ENCODE results near the gene CDH23. TPM values are rescaled to one million over a fixed set of nuclear protein-coding genes. Genes with fewer than 3 reads are reported as not detected.

CDH23 gene
- polyA plus RNA-seq, 1 donor from 2014 or later = 6.6 TPM

DNA sequence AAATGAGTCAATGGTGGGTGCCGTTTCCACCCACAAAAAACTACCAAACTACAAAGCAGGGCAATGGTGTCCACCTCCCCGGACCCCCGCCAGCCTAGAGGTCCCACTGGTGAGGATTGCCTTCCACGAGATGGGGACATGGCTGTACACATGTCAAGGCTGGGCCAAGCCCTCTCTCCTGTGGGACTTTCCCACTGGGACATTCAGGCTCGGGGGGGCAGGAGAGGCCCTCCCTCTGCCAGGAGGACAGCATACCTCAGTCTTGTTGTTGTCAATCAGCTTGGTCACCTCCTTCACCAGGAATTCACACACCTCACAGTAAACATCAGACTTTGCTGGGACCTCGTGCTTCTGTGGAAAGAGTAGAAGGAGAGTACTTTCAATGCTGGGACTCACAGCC, 423.3 kb downstream of the CDH23 start:
- H3K27me3 ChIP-seq (ENCODE audit: insufficient read depth, low read depth, low read length) = no peaks in the 10 kb centered on the region
- H2AFZ ChIP-seq (ENCODE audit: low read depth, low read length) = no peak overlapping the region
- peaks cover 3% of the 10 kb centered on the region for H3K36me3 ChIP-seq (ENCODE audit: insufficient read depth, low read length)
- H3F3A ChIP-seq (ENCODE audit: insufficient read depth, low read length, poor library complexity, severe bottlenecking) = no peaks in the 10 kb centered on the region
- H3K79me2 ChIP-seq (replicated peaks; ENCODE audit: insufficient read depth, low read length) = no peaks in the 10 kb centered on the region
- TF ChIP-seq EZH2 (IDR thresholded peaks at IDR 0.05; ENCODE audit: borderline replicate concordance, insufficient read depth, low read length, poor library complexity, severe bottlenecking) = no peak
- TF ChIP-seq TAF1 (IDR thresholded peaks at IDR 0.05; ENCODE audit: low read depth) = no peak
- TF ChIP-seq SMC3 (conservative IDR thresholded peaks at IDR 0.05; ENCODE audit: poor library complexity) = no peak
- TF ChIP-seq, protein P1, sequence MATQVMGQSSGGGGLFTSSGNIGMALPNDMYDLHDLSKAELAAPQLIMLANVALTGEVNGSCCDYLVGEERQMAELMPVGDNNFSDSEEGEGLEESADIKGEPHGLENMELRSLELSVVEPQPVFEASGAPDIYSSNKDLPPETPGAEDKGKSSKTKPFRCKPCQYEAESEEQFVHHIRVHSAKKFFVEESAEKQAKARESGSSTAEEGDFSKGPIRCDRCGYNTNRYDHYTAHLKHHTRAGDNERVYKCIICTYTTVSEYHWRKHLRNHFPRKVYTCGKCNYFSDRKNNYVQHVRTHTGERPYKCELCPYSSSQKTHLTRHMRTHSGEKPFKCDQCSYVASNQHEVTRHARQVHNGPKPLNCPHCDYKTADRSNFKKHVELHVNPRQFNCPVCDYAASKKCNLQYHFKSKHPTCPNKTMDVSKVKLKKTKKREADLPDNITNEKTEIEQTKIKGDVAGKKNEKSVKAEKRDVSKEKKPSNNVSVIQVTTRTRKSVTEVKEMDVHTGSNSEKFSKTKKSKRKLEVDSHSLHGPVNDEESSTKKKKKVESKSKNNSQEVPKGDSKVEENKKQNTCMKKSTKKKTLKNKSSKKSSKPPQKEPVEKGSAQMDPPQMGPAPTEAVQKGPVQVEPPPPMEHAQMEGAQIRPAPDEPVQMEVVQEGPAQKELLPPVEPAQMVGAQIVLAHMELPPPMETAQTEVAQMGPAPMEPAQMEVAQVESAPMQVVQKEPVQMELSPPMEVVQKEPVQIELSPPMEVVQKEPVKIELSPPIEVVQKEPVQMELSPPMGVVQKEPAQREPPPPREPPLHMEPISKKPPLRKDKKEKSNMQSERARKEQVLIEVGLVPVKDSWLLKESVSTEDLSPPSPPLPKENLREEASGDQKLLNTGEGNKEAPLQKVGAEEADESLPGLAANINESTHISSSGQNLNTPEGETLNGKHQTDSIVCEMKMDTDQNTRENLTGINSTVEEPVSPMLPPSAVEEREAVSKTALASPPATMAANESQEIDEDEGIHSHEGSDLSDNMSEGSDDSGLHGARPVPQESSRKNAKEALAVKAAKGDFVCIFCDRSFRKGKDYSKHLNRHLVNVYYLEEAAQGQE (IDR thresholded peaks at IDR 0.05; ENCODE audit: borderline replicate concordance) = no peak
- H3K27ac ChIP-seq (ENCODE audit: low read length) = no peak overlapping the region
- H3K4me2 ChIP-seq (ENCODE audit: low read length) = no peak overlapping the region
- no peaks in the 10 kb centered on the region for H3K9me2 ChIP-seq (ENCODE audit: insufficient read depth, low read length)
- H3K9ac ChIP-seq (ENCODE audit: low read length) = no peak overlapping the region
- H3K9me3 ChIP-seq (ENCODE audit: low read length) = no peaks in the 10 kb centered on the region
- H4K20me1 ChIP-seq (ENCODE audit: insufficient read depth) = no peaks in the 10 kb centered on the region
- H3K4me3 ChIP-seq (ENCODE audit: low read length) = no peak overlapping the region

DNA sequence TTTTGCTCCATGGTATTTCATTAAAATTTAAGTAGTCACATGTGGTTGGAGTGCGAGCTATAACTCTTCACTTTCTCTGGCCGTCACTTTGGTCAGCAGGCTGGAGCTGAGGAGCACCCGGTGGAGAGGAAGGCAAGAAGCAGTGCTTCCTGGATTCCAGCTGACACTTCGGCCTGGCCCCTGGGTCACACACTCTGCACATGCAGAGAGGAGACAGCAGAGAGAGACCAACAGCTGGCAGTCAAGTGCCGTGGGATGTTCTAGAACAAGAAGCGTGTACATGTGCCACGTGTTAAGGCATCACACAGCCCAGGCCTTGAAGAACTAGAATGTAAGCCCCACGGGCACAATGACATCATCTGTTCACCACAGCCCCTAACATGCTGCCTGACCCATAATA, 424.2 kb downstream of the CDH23 start:
- Histone ChIP-seq H2AFZ (ENCODE audit: low read depth, low read length) (no peak overlapping the region), H3K27me3 (ENCODE audit: insufficient read depth, low read depth, low read length) (no peaks in the 10 kb centered on the region), H3K79me2 (replicated peaks; ENCODE audit: insufficient read depth, low read length) (no peaks in the 10 kb centered on the region), H3K36me3 (ENCODE audit: insufficient read depth, low read length) (peaks cover 9% of the 10 kb centered on the region), H4K20me1 (ENCODE audit: insufficient read depth) (no peaks in the 10 kb centered on the region), H3K4me3 (ENCODE audit: low read length) (no peak overlapping the region), H3F3A (ENCODE audit: insufficient read depth, low read length, poor library complexity, severe bottlenecking) (no peaks in the 10 kb centered on the region), H3K4me2 (ENCODE audit: low read length) (no peak overlapping the region), H3K9me2 (ENCODE audit: insufficient read depth, low read length) (no peaks in the 10 kb centered on the region), H3K9ac (ENCODE audit: low read length) (no peak overlapping the region), H3K27ac (ENCODE audit: low read length) (no peak overlapping the region), H3K9me3 (ENCODE audit: low read length) (no peaks in the 10 kb centered on the region)
- TF ChIP-seq SMC3 (conservative IDR thresholded peaks at IDR 0.05; ENCODE audit: poor library complexity) = no peak
- TF ChIP-seq MXI1 (conservative IDR thresholded peaks at IDR 0.05; ENCODE audit: poor library complexity, severe bottlenecking) = no peak
- no peak for TF ChIP-seq EZH2 (IDR thresholded peaks at IDR 0.05; ENCODE audit: borderline replicate concordance, insufficient read depth, low read length, poor library complexity, severe bottlenecking)
- TF ChIP-seq TAF1 (IDR thresholded peaks at IDR 0.05; ENCODE audit: low read depth) = no peak
- no peak for TF ChIP-seq RAD21 (conservative IDR thresholded peaks at IDR 0.05)
- TF ChIP-seq, protein P1 (IDR thresholded peaks at IDR 0.05; ENCODE audit: borderline replicate concordance) = no peak
- no peak for TF ChIP-seq POLR2AphosphoS5 (IDR thresholded peaks at IDR 0.05)
- TF ChIP-seq CTCF (IDR thresholded peaks at IDR 0.05; ENCODE audit: poor library complexity, severe bottlenecking) = no peak
- TF ChIP-seq EP300 (conservative IDR thresholded peaks at IDR 0.05; ENCODE audit: poor library complexity, severe bottlenecking) = no peak

Measured in neural cell (in vitro differentiated cells).